Memory B cell (primary cell): Measurements from ENCODE around the gene HPCA.

Experiments used
- ATAC-seq: fragments of 150-1000 bp; cut with Tn5 transposase; 2 replicates; pipeline ENCODE4 v1.10.0; 2021; ENCODE audit warnings: low read depth, mild to moderate bottlenecking, moderate library complexity
- DNase-seq, 2 donors: peaks; one replicate each; pipeline ENCODE4 v3.0.0; 2022; ENCODE audit warnings: low spot score in 2 of 2
- H3K27ac Mint-ChIP-seq: one replicate; pipeline ENCODE4 v1.8.0; 2022; ENCODE audit warnings: mild to moderate bottlenecking, moderate library complexity, mixed read lengths
- H3K27me3 Mint-ChIP-seq: one replicate; pipeline ENCODE4 v1.8.0; 2022; ENCODE audit warnings: mixed read lengths
- H3K36me3 Mint-ChIP-seq: one replicate; pipeline ENCODE4 v1.8.0; 2022; ENCODE audit warnings: mild to moderate bottlenecking, mixed read lengths
- H3K4me1 Mint-ChIP-seq: one replicate; pipeline ENCODE4 v1.8.0; 2022; ENCODE audit warnings: mixed read lengths
- H3K4me3 Mint-ChIP-seq: one replicate; pipeline ENCODE4 v1.8.0; 2022; ENCODE audit warnings: mild to moderate bottlenecking, moderate library complexity, mixed read lengths
- H3K9me3 Mint-ChIP-seq: one replicate; pipeline ENCODE4 v1.8.0; 2022; ENCODE audit warnings: mixed read lengths

Gene HPCA

DNA sequence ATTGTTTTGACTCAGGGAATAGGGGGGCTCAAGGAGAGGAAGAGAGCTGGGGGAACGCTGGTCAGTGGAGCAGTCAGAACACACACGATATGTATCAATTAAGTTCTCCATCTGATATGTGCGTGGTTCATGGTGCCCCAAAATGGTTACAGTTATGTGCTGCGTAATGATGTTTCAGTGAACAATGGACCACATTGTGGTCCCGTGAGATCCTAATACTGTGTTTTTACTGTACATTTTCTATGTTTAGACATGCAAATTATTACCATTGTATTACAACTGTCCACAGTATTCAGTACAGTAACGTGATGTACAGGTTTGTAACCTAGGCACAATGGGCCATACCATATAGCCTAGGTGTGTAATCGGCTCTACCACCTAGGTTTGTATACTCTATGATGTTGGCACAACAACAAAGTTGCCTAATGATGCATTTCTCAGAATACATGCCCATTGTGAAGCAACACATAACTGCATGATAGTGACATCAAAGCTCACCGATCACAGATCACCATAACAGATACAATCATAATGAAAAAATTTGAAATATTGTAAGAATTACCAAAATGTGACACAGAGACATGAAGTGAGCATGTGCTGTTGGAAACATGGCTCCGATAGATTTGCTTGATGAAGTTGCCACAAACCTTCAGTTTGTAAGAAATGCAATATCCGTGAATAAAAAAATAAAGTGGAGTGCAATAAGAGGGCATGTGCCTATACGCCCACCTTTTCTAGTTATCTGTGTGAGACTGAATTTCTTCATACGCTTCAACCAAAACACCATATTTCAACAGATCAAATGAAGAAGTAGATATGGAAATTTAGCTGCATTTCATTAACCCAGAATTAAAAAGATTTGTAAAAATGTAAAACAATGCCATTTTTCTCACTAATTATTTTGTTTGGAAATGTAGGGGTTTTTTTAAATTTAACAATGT is 29.7 kb downstream of the HPCA start:
- Mint-ChIP-seq H3K27ac (no peak overlapping the region), H3K9me3 (no peaks in the 10 kb centered on the region), H3K4me1 (no peaks in the 10 kb centered on the region), H3K27me3 (peaks cover 23% of the 10 kb centered on the region), H3K36me3 (no peaks in the 10 kb centered on the region), H3K4me3 (no peak overlapping the region)
- ATAC-seq (no peak), DNase-seq (no peak)

DNA sequence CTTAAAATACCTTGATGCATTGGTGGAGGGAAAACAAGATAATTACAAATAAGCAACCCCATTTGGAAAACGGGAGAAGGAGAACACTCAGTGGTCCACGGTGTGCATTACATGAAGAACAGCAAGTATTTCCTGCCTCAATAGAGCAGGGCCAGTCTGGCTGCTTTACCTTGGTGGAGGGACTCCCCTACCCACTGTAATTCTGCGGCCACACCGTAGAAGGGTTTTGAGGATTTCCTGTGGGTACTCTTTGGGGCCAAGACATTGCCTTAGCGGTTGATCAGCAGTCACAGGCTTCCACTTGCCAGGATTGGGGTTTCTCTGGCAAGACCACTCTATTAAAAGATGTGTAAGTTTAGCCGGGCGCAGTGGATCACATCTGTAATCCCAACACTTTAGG is 31.2 kb downstream of the HPCA start:
- H3K36me3 Mint-ChIP-seq: no peaks in the 10 kb centered on the region
- H3K27me3 Mint-ChIP-seq: peaks cover 33% of the 10 kb centered on the region
- no peaks in the 10 kb centered on the region for H3K9me3 Mint-ChIP-seq
- H3K4me3 Mint-ChIP-seq: no peak overlapping the region
- ATAC-seq (no peak), DNase-seq (no peak)
- no peaks in the 10 kb centered on the region for H3K4me1 Mint-ChIP-seq
- H3K27ac Mint-ChIP-seq: no peak overlapping the region

DNA sequence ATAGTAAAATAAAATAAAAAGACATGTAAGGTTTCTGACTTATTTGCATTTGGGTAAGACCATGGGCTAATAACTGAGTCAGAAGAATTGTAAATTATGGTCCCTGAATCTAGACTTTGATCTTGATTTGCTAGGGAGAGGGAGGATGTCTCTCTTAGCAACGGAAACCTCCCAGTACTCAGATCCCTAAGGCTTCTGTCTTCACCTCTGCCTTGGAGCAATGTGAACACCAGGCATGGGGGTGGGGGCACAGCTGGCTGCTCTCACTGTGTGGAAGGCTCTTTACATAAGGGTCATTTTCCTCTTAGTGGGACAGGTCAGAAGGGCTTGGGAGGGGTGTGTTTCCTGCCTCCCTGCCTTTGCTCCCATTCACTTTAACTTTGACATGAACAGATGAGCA is 31.9 kb downstream of the HPCA start:
- Mint-ChIP-seq H3K36me3 (no peaks in the 10 kb centered on the region), H3K27me3 (peaks cover 38% of the 10 kb centered on the region), H3K4me1 (no peaks in the 10 kb centered on the region), H3K27ac (no peak overlapping the region), H3K4me3 (no peak overlapping the region), H3K9me3 (no peaks in the 10 kb centered on the region)
- DNase-seq (no peak), ATAC-seq (no peak)

DNA sequence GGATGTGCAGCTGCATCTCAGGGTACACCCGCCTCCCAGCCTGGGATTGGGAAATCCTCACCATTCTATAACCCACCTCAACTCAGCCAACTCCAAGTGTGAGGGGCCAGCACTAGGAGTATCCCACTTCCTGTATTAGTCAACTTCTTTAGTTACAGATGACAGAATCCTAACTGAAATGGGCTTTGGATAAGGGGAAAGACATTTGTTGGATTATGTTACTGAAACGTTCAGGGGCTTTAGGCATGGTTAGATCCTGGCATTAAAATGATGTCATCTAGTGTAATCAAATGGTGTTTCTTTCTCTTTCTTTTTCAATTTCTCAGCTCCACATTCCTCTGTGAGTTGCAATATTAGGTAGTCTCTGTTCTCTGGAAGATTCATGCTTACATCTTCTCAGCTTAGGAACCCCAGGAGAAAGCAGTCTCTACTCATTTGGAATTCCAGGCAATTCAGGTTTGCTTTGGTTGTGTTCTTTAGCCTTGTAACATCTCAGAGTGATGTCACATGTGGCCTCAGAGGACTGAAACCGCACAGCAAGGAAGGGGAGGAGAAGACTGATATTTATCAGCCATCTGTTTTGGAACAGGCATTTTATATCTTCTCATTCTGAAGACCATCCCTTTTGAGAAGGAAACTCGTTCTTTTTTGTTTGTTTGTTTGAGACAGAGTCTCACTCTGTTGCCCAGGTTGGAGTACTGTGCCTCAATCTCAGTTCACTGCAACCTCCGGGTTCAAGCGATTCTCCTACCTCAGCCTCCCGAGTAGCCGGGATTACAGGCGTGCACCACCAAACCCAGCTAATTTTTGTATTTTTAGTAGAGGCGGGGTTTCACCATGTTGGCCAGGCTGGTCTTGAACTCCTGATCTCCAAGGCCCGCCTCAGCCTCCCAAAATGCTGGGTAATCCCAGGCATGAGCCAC is 33.8 kb downstream of the HPCA start:
- H3K36me3 Mint-ChIP-seq: no peaks in the 10 kb centered on the region
- peaks cover 6% of the 10 kb centered on the region for H3K4me1 Mint-ChIP-seq
- no peaks in the 10 kb centered on the region for H3K9me3 Mint-ChIP-seq
- no peak overlapping the region for H3K4me3 Mint-ChIP-seq
- no peak overlapping the region for H3K27ac Mint-ChIP-seq
- DNase-seq: no peak
- ATAC-seq: no peak
- peaks cover 48% of the 10 kb centered on the region for H3K27me3 Mint-ChIP-seq

DNA sequence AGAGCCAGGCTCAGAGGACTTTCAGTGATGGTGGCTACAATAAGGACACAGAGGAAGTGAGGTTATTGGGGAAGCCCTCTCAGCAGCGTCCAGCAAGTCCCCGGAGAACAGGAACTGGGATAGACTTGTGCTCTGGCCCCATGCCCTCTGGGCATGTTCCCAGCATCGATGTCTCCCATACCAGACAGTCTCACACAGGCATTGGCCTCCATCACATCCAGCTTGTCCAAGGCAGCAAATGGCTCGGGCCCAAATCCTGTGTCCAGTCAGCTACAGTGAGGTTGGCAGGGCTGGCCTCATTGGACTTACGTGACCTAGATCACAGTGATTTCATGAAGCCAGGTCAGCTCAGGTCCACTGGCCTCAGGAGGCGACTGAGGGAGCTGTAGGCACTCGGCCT is 34.5 kb downstream of the HPCA start:
- Mint-ChIP-seq H3K4me1 (peaks cover 14% of the 10 kb centered on the region), H3K4me3 (no peak overlapping the region), H3K27ac (no peak overlapping the region), H3K27me3 (peaks cover 49% of the 10 kb centered on the region), H3K9me3 (no peaks in the 10 kb centered on the region), H3K36me3 (no peaks in the 10 kb centered on the region)
- ATAC-seq (no peak), DNase-seq (no peak)

DNA sequence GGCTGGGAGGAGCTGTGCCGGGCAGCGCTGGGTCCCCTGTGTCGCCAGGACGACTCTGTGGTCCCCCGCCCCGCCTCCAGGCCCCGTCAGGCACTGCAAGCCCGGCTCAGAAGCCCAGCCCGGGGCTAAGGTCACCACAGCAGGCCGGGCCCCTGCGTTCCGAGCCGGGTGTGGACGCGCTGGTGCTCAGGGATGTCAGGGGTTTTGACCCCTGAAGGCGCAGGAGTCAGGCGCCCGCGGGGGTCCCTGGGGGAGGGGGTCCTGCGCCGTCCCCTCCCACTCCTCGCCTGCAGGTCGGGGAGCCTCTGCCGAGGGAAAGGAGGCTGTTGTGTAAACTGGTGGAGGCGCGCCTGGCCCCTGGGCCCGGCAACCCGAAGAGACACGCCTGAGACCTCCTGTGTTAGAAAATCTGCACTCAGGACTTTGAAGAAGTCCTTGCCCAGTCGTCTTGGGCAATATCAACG is 38.6 kb downstream of the HPCA start:
- peak; percentile 41 for ATAC-seq
- Mint-ChIP-seq H3K4me3 (peak overlapping the region; percentile 53), H3K9me3 (peaks cover 4% of the 10 kb centered on the region), H3K27me3 (peaks cover 43% of the 10 kb centered on the region), H3K4me1 (peaks cover 14% of the 10 kb centered on the region), H3K36me3 (no peaks in the 10 kb centered on the region), H3K27ac (no peak overlapping the region)
- no peak for DNase-seq

DNA sequence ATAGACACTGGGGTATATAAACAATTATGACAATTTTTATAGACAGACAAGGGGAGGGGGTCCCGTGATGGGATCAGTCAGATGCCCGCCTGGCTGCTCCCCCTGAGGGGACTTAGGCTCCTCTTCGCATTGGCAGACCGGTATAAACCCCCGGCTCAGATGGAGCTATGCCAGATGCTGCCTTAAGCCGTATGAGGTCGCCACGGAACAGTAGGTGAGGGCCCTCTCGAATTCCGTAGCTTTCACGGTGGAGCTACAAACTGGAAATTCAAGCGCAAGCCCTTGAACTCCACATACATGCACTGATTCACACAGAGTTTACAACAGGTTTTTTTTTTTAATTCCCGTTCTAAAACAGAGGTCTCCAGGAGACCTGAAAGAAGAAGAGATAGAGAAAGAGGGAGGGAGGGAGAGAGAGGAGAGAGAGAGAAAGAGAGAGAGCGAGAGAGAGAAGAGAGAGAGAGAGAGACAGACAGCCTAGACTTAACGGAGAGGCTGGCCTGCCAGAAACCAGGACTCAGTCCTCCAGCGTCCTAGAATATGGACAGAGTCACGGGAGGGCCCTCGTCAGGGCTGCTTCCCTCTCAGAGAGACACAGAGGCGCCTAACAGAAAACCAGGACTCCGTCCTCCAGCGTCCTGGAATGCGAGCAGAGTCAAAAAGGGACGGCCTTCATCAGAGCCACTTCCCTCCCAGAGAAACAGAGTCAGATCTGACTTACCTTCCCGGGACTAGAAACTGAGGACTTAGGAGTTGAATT is 39.3 kb downstream of the HPCA start:
- Mint-ChIP-seq H3K27me3 (peaks cover 38% of the 10 kb centered on the region), H3K4me3 (peak overlapping the region; percentile 42), H3K27ac (no peak overlapping the region), H3K36me3 (no peaks in the 10 kb centered on the region), H3K9me3 (peaks cover 4% of the 10 kb centered on the region), H3K4me1 (peaks cover 14% of the 10 kb centered on the region)
- ATAC-seq (peak; percentile 69), DNase-seq (no peak)

DNA sequence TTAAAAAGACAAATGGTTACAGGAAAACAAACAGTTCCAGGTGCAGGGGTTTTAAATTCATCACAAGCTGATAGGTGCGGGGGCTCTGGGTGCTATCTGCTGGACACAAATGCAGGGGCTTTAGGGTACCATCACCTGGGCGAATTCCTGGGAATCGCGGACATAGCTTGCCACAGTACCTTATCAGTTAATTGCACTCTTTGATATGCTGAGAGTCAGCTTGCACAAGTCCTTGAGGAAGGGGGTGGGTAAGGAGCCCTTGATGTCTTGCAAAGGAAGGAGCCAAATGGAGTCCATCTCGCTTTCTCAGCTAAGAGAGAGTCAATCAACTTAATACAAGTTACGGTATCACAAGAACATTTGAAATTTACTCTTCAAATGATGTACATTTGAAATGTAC is 40.3 kb downstream of the HPCA start:
- Mint-ChIP-seq H3K4me1 (peaks cover 14% of the 10 kb centered on the region), H3K27me3 (peaks cover 32% of the 10 kb centered on the region), H3K36me3 (peaks cover 1% of the 10 kb centered on the region), H3K27ac (no peak overlapping the region), H3K9me3 (peaks cover 4% of the 10 kb centered on the region), H3K4me3 (no peak overlapping the region)
- DNase-seq: no peak
- ATAC-seq: no peak

DNA sequence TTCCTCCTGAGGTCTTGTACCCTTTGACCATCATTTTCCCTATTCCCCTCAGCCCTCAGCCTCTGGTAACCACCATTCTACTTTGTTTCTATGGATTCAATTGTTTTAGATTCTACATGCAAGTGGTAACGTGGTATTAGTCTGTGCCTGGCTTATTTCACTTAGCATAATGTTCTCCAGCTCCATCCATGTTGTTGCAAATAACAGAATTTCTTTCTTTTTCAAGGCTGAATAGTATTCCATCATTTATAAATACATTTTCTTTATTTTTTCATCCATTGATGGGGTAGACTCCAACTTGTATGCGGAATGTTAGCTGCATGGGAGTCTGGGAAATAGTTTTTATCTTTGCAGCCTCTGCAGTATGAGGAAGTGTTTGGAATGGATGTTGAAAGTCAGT is 41.1 kb downstream of the HPCA start:
- H3K4me3 Mint-ChIP-seq: no peak overlapping the region
- DNase-seq (no peak), ATAC-seq (no peak)
- H3K9me3 Mint-ChIP-seq: peaks cover 4% of the 10 kb centered on the region
- peaks cover 14% of the 10 kb centered on the region for H3K4me1 Mint-ChIP-seq
- H3K27ac Mint-ChIP-seq: no peak overlapping the region
- peaks cover 1% of the 10 kb centered on the region for H3K36me3 Mint-ChIP-seq
- peaks cover 26% of the 10 kb centered on the region for H3K27me3 Mint-ChIP-seq

DNA sequence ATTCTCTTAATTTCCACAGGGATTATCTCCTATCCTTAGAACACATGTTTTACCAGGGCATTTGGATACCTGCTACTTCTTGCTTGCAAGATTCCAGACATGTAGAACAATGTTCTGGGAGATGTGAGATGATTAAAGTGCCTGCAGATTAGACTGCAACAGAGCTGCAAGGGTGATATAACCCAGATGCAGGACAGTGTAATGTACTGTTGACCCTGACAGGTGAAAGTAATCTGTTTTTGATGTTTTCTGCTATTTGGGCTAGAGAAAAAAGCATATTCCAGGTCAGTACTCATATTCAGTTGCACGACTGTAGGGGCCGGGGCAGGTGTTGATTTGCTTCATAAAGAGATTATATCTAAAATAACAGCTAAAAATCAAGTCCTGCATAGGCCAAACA is 42.0 kb downstream of the HPCA start:
- no peak overlapping the region for H3K4me3 Mint-ChIP-seq
- H3K36me3 Mint-ChIP-seq: peaks cover 1% of the 10 kb centered on the region
- peaks cover 14% of the 10 kb centered on the region for H3K4me1 Mint-ChIP-seq
- H3K27ac Mint-ChIP-seq: no peak overlapping the region
- ATAC-seq (no peak), DNase-seq (no peak)
- H3K9me3 Mint-ChIP-seq: peaks cover 4% of the 10 kb centered on the region
- H3K27me3 Mint-ChIP-seq: peaks cover 21% of the 10 kb centered on the region

DNA sequence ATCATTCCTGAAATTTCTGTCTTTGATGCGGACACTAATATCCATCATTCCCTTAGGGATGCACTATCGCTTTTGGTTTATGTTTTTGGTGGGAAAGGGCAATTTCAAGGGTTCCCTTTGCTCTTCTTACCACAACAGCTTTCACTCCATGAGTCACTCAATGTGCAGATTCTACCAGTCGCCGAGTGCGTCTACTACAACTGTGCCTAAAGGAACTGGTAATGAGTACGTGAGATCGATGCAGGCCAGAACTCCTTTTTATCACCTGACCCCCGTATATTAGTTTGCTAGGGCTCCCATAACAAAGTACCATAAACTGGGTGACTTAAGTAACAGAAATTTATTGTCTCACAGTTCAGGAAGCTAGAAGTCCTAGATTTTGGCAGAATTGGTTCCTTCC is 42.4 kb downstream of the HPCA start:
- H3K9me3 Mint-ChIP-seq: peaks cover 4% of the 10 kb centered on the region
- H3K36me3 Mint-ChIP-seq: peaks cover 1% of the 10 kb centered on the region
- no peak overlapping the region for H3K4me3 Mint-ChIP-seq
- H3K4me1 Mint-ChIP-seq: peaks cover 14% of the 10 kb centered on the region
- H3K27me3 Mint-ChIP-seq: peaks cover 18% of the 10 kb centered on the region
- DNase-seq (no peak), ATAC-seq (no peak)
- no peak overlapping the region for H3K27ac Mint-ChIP-seq

DNA sequence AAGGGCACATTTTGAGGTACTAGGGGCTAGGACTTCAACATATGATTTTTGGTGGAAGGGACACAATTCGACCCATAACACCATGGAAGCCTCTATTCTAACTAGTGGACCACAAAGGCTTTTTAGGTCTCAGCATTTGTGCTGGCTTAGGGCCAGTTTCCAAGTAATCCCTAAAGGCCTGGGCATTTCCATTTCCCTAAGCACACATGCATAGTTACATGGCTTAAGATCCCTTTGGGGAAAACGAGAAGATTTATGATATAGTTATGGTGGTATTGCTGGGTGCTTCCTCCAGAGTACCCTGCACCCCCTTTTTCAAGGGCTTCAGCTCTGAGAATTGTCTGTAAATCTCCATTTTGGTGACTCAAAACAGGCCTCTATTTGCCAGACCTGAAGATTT is 43.1 kb downstream of the HPCA start:
- no peak overlapping the region for H3K27ac Mint-ChIP-seq
- peaks cover 4% of the 10 kb centered on the region for H3K9me3 Mint-ChIP-seq
- ATAC-seq (no peak), DNase-seq (no peak)
- peaks cover 13% of the 10 kb centered on the region for H3K27me3 Mint-ChIP-seq
- peaks cover 12% of the 10 kb centered on the region for H3K4me1 Mint-ChIP-seq
- H3K4me3 Mint-ChIP-seq: no peak overlapping the region
- H3K36me3 Mint-ChIP-seq: peaks cover 1% of the 10 kb centered on the region

DNA sequence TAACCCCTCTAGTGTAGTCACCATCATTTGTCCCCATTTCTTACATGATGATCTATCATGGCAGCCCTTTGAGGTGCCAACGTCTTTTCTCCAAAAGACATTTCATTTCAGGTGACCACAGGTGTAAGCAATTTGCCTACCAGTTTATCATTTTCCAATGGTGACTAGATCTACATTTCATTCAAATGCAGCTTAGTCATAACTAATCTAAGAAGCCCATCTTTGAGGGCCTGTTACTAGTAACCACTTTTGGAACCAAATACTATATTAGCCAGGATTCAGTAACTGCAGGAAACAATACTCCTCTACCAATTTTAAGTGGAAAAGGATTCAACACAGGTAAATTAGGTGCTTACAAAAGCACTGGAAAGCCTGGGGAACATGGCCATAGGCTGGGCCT is 45.5 kb downstream of the HPCA start:
- no peak overlapping the region for H3K4me3 Mint-ChIP-seq
- peaks cover 3% of the 10 kb centered on the region for H3K36me3 Mint-ChIP-seq
- DNase-seq (no peak), ATAC-seq (no peak)
- H3K9me3 Mint-ChIP-seq: peaks cover 4% of the 10 kb centered on the region
- peaks cover 3% of the 10 kb centered on the region for H3K27me3 Mint-ChIP-seq
- no peaks in the 10 kb centered on the region for H3K4me1 Mint-ChIP-seq
- no peak overlapping the region for H3K27ac Mint-ChIP-seq
